Upper lobe of left lung (tissue), 4 donors: ENCODE data around the gene EN2.

Experiments
- POLR2A ChIP-seq, 4 donors: fragments of 450-650 bp; IDR thresholded peaks; one replicate each; pipeline ENCODE4 v1.5.1; 2016 to 2017; ENCODE audit warnings: antibody characterized with exemption in 4 of 4, mild to moderate bottlenecking in 2 of 4
- POLR2AphosphoS5 ChIP-seq, 2 donors: sonication (generic); formaldehyde crosslinking; IDR thresholded peaks; one replicate each; pipeline ENCODE4 v1.5.1; 2017; ENCODE audit warnings: antibody characterized with exemption in 2 of 2
- TF ChIP-seq, protein P1 (sequence below), 6 experiments: fragments of 450-650 bp in 4 of 6; fragments of 200-600 bp in 2 of 6; sonication (generic) in 2 of 6; IDR thresholded peaks; one replicate each; pipeline ENCODE4 v1.5.1; 2016 to 2019; ENCODE audit warnings: antibody characterized with exemption in 6 of 6

DNA sequence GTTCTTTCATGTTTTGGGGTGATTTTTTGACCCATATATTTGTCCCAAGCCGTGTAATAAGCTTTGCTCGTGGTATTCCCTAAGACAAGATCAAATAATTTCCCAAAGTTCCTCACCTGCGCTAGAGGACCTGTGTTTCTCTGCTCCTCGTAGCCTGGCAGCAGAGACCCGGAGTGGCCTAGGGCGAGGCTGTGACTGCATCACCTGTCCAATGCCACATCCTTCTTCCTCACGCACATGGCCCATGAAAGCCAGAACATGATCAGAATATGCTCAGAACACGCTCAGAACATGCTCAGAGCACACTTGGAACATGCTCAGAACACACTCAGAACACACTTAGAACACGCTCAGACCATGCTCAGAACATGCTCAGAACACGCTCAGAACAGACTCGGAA, 23.8 kb downstream of the EN2 start:
- TF ChIP-seq POLR2AphosphoS5 (IDR thresholded peaks at IDR 0.05) (no peak), POLR2A (IDR thresholded peaks at IDR 0.05) (no peak)
- TF ChIP-seq, protein P1, sequence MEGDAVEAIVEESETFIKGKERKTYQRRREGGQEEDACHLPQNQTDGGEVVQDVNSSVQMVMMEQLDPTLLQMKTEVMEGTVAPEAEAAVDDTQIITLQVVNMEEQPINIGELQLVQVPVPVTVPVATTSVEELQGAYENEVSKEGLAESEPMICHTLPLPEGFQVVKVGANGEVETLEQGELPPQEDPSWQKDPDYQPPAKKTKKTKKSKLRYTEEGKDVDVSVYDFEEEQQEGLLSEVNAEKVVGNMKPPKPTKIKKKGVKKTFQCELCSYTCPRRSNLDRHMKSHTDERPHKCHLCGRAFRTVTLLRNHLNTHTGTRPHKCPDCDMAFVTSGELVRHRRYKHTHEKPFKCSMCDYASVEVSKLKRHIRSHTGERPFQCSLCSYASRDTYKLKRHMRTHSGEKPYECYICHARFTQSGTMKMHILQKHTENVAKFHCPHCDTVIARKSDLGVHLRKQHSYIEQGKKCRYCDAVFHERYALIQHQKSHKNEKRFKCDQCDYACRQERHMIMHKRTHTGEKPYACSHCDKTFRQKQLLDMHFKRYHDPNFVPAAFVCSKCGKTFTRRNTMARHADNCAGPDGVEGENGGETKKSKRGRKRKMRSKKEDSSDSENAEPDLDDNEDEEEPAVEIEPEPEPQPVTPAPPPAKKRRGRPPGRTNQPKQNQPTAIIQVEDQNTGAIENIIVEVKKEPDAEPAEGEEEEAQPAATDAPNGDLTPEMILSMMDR (IDR thresholded peaks at IDR 0.05), result no peak
